VCaP (cell line): ENCODE data around the gene MAP1LC3A.

Source experiments
- H3K27ac ChIP-seq: fragments of 450-650 bp; 2 replicates; pipeline ENCODE4 v1.5.1; 2017
- TF ChIP-seq, protein P1 (sequence below): fragments of 450-650 bp; conservative IDR thresholded peaks from 2 replicates; pipeline ENCODE4 v1.5.1; 2017; ENCODE audit warnings: mild to moderate bottlenecking, moderate library complexity

The MAP1LC3A gene

DNA sequence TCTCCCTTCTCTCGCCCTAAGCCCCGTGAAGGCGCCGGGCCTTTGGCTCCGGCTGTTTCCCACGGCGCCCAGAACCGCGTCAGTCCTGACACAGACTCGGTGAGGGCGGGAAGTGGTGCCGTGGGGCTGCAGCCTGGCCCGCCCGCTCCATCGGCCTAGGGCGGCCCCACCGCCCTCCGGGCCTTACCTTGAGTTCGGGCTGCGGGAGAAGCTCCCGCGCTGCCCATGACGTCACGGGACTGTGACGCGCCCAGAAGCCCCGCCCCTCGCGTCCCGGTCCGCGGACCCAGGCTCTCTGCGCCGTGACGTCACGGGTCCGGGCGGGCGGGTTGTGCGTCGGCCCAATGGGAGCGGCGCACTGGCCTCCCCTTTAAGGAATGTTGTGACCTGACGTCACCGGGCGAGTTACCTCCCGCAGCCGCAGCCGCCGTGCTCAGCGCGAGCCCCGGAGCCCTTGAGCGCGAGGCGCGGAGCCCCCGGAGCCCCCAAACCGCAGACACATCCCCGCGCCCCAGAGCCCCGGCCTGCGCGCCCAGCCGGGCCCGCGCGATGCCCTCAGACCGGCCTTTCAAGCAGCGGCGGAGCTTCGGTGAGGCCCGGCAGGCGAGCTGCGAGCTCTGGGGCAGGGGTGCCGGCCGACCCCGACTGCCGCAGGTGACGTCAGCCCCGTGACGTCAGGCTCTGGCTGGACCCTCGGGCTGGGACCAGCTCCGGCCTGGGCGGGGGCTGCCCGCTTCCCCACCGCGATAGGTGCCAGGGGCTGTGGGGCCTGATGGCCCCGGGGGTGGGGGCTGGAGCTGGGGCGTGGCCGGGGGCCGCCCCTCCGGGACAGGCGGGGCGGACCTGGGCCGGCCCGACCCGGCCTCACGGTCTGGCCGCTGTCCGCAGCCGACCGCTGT is at the start of gene MAP1LC3A:
Gene MAP1LC3A (plus strand): TSS at position 399 of the 899 bp plus-strand sequence. CDS start 151 bp downstream, at position 550.
- H3K27ac ChIP-seq = peak within 1 kb of the TSS; percentile 70
- TF ChIP-seq, protein P1, sequence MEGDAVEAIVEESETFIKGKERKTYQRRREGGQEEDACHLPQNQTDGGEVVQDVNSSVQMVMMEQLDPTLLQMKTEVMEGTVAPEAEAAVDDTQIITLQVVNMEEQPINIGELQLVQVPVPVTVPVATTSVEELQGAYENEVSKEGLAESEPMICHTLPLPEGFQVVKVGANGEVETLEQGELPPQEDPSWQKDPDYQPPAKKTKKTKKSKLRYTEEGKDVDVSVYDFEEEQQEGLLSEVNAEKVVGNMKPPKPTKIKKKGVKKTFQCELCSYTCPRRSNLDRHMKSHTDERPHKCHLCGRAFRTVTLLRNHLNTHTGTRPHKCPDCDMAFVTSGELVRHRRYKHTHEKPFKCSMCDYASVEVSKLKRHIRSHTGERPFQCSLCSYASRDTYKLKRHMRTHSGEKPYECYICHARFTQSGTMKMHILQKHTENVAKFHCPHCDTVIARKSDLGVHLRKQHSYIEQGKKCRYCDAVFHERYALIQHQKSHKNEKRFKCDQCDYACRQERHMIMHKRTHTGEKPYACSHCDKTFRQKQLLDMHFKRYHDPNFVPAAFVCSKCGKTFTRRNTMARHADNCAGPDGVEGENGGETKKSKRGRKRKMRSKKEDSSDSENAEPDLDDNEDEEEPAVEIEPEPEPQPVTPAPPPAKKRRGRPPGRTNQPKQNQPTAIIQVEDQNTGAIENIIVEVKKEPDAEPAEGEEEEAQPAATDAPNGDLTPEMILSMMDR = no peak

GRCh38 chr20:34510575-34510974 is 47.9 kb upstream of the MAP1LC3A start:
- TF ChIP-seq, protein P1 = no peak
- H3K27ac ChIP-seq = no peak overlapping the region

- H3K27ac ChIP-seq = no peak overlapping the region
- TF ChIP-seq, protein P1 = no peak
Observed at GRCh38 chr20:34511891-34512265, 46.6 kb upstream of the MAP1LC3A start.

GRCh38 chr20:34512266-34512954 is 46.1 kb upstream of the MAP1LC3A start:
- H3K27ac ChIP-seq = no peak overlapping the region
- TF ChIP-seq, protein P1 = no peak

DNA sequence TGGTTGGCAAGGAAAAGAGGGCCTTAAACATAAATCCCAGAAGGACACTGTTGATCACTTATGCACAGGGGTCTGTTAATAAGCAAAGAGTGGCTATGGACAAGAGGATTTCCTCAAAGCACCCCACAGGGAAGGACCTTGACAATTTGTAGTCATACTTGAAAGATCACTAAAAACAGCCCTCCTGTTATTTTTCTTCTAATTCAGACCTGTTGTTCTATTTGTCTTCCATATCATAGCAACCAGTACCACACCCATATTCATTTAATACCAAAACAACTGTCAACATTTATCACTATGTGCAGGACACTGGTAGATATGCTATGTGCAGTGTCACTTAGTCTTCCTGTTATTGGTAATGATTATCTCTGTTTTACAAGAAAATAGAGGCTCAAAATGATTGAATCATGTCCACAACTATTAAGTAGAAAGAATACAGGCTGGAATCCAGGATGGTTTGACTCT is 45.5 kb upstream of the MAP1LC3A start:
- TF ChIP-seq, protein P1 = no peak
- H3K27ac ChIP-seq = no peak overlapping the region

DNA sequence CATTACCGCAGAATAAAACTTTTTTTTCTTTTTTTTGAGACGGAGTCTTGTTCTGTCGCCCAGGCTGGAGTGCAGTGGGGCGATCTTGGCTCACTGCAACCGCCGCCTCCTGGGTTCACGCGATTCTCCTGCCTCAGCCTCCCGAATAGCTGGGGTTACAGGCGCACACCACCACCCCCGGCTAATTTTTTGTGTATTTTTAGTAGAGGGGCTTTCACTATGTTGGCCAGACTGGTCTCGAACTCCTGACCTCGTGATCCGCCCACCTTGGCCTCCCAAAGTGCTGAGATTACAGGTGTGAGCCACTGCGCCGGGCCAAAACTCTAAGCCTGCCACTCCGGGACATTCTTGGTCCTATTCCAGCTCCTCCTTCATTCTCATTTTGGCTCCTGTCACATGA is 44.5 kb upstream of the MAP1LC3A start:
- peak overlapping the region; percentile 97 for H3K27ac ChIP-seq

DNA sequence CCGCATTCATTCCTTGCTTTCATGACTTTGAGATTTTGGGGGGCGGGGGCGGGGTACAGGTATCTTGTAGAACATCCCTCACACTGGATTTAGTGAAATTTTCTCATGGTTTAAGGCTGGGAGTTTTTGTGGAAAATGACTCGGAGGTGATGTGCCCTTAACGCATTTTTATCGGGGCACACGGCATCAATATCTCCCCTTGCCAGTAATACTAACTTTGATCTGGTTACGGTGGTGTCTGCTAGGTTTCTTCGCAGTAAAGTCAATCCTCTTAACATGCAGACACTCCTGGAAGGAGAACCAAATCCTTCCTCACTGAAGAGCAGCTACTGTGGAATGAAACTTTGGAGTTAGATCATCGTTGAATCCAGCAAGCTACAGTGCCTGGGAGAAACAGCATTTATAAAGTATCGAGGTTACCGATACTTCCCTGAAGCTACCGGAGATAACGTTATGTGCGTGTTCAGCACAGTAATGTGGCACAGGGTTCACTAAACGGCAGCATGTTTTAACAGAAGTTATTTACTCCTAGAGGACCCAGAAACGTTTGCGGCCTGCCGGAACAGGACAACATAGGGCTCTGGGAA is 43.5 kb upstream of the MAP1LC3A start:
- peak overlapping the region; percentile 97 for H3K27ac ChIP-seq
- TF ChIP-seq, protein P1 = no peak
